Ishikawa (cell line): Measurements from ENCODE around the gene KCNQ1.

ENCODE experiments used
- REST ChIP-seq: IDR thresholded peaks from 2 replicates; pipeline ENCODE4 v1.6.1; 2012; ENCODE audit warnings: low read depth, mild to moderate bottlenecking
- TAF1 ChIP-seq: IDR thresholded peaks from 2 replicates; pipeline ENCODE4 v1.6.1; 2012; ENCODE audit warnings: low read depth, mild to moderate bottlenecking

DNA sequence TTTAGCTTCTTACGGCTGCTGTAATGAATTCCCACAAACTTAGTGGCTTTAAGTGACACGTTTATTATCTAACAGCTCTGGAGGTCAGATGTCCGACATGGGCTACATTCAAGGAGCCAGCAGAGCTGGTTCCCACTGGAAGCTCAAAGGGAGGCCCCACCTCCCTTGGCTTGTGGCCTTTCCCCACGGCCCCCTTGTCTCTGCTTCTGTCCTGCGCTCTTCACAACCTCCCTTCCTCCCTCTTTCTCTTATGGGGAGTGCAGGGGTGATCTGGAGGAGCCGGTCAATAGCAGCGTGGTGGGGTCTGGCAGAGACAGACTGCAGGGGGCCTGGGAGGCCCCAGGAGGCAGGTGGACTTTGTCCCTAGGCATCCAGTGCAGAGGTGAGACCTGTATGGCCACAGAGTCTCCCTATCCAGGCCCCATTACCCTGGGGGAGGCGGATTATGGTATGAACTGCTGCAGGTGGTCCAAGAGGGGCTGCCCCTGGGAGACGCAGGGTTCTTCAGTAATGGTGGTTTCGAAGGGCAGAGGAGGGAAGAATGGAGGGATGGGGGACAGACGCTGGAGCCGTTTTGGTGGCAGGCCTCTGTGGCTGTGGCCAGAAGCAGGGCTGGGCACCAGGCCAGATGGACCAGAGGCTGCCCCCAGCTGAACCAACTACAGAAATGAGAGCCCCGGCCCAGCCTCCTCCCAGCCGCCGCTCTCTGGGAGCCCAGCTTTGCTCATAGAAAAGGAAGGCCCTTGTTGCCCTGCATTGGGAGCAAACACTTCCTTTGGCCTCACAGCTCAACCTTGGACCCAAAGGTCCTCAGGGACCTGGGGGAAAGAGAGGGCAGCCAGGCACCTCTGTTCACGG is 285.7 kb downstream of the KCNQ1 start:
- no peak for TF ChIP-seq REST
- TF ChIP-seq TAF1, result no peak
